MM.1S (cell line): ENCODE measurements around the gene CD300LB.

ENCODE experiments used
- CTCF ChIP-seq: fragments of 300-600 bp; sonication (generic); IDR thresholded peaks from 2 replicates; pipeline ENCODE4 v1.5.1; 2016; ENCODE audit warnings: antibody characterized with exemption, low read length, mixed read lengths
- EZH2phosphoT487 ChIP-seq: fragments of 300-600 bp; sonication (generic); IDR thresholded peaks from 2 replicates; pipeline ENCODE4 v1.6.1; 2018; ENCODE audit warnings: antibody characterized with exemption, low read length

GRCh38 chr17:74547736-74548135 is 16.5 kb upstream of the CD300LB start:
- TF ChIP-seq CTCF (no peak), EZH2phosphoT487 (no peak)
